Thyroid gland (tissue), 4 donors: Measurements from ENCODE around the gene HSD17B12. TPM values are rescaled to one million over a fixed set of nuclear protein-coding genes. Genes with fewer than 3 reads are reported as not detected.

ENCODE experiments used
- DNase-seq, 2 donors: peaks; one replicate each; pipeline ENCODE4 v3.0.0-alpha.2; 2019
- H3K27ac ChIP-seq, 3 donors: fragments of 200-600 bp; sonication (generic); 1 replicate in 2 of 3; 2 replicates in 1 of 3; pipeline ENCODE4 v1.5.1; 2016 to 2019; ENCODE audit warnings: mild to moderate bottlenecking in 1 of 3, moderate library complexity in 1 of 3
- H3K27me3 ChIP-seq: fragments of 200-600 bp; sonication (generic); one replicate; pipeline ENCODE4 v1.5.1; 2019
- H3K36me3 ChIP-seq, 2 donors: fragments of 200-600 bp; sonication (generic); one replicate each; pipeline ENCODE4 v1.5.1; 2016 to 2019
- H3K4me1 ChIP-seq, 2 donors: fragments of 200-600 bp; sonication (generic); one replicate each; pipeline ENCODE4 v1.5.1; 2017 to 2019
- H3K4me3 ChIP-seq, 3 donors: fragments of 200-600 bp; sonication (generic); replicated peaks in 1 of 3; 1 replicate in 2 of 3; 2 replicates in 1 of 3; pipeline ENCODE4 v1.5.1; 2016; ENCODE audit warnings: mild to moderate bottlenecking in 1 of 3
- H3K9me3 ChIP-seq: fragments of 200-600 bp; sonication (generic); one replicate; pipeline ENCODE4 v1.5.1; 2017
- CTCF ChIP-seq, 6 experiments: fragments of 200-600 bp in 3 of 6; fragments of 450-650 bp in 3 of 6; sonication (generic) in 3 of 6; IDR thresholded peaks; one replicate each; pipeline ENCODE4 v1.5.1; 2016 to 2019; ENCODE audit warnings: antibody characterized with exemption in 6 of 6, mild to moderate bottlenecking in 2 of 6, inconsistent platforms in 1 of 6, moderate library complexity in 1 of 6
- POLR2A ChIP-seq, 2 donors: fragments of 450-650 bp; IDR thresholded peaks; one replicate each; pipeline ENCODE4 v1.6.1; 2017; ENCODE audit warnings: antibody characterized with exemption in 2 of 2, mild to moderate bottlenecking in 2 of 2, moderate library complexity in 1 of 2
- WGBS, 2 donors: methylation state at CpG; one replicate each; pipeline ENCODE4 v1.1.5; 2017; 5-methylcytosine and 5-hydroxymethylcytosine counted together
- intact Hi-C: fragments of 100-400 bp; cut with DNase I; formaldehyde crosslinking; loops from one replicate; pipeline ENCODE4 v1.15.1; 2023
- total RNA-seq, 4 donors: library from RNA; depleted of rRNA; stranded (reverse); fragments of >200 nt; gene quantifications; one replicate each; pipeline ENCODE4 v1.2.3, GENCODE V29; 2016

The HSD17B12 gene
- total RNA-seq, 4 donors from 2014 or later, result 70.1 to 104 (median 94.4) TPM

GRCh38 chr11:43699870-43700269, 19.3 kb downstream of the HSD17B12 start:
- WGBS, 2 donors, result 98 to 100% methylated on average over 1 of the region's 1 CpG
- H3K27me3 ChIP-seq, result no peaks in the 10 kb centered on the region
- H3K9me3 ChIP-seq, result no peaks in the 10 kb centered on the region
- DNase-seq, result no peak
- no peak overlapping the region for H3K4me3 ChIP-seq
- intact Hi-C loops, result no loop called here
- no peaks in the 10 kb centered on the region for H3K4me1 ChIP-seq
- H3K27ac ChIP-seq, result no peak overlapping the region
- H3K36me3 ChIP-seq, result no peaks in the 10 kb centered on the region
- TF ChIP-seq POLR2A (IDR thresholded peaks at IDR 0.05), result no peak
- TF ChIP-seq CTCF (IDR thresholded peaks at IDR 0.05), result no peak

- no peak for DNase-seq
- Histone ChIP-seq H3K36me3 (no peaks in the 10 kb centered on the region), H3K27me3 (no peaks in the 10 kb centered on the region), H3K4me3 (no peak overlapping the region), H3K27ac (no peak overlapping the region), H3K4me1 (no peaks in the 10 kb centered on the region), H3K9me3 (no peaks in the 10 kb centered on the region)
- 85 to 93% methylated on average over 1 of the region's 1 CpG for WGBS, 2 donors
- TF ChIP-seq CTCF (IDR thresholded peaks at IDR 0.05), result no peak
- no peak for TF ChIP-seq POLR2A (IDR thresholded peaks at IDR 0.05)
- intact Hi-C loops, result no loop called here
These were observed 26.1 kb downstream of the HSD17B12 start for GRCh38 chr11:43706631-43707030.

DNA sequence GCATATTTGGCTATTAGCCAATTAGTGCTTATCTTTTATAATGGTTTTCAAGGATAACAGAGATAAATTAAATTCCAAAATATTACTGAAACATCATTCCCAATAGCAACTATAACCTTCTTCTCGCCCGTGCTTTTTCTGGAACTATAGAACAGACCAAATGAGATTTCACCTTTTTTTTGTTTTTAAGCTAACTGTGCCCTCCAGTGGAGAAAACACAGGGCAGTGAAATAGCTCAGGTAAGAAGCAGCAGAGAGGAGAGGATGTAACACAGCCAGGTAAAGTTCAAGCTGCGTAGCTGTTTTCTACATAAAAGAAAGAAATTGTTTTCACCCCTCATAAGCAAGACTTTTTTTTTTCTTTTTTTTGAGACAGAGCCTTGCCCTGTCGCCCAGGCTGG, 28.2 kb downstream of the HSD17B12 start:
- H3K4me3 ChIP-seq, result no peak overlapping the region
- H3K4me1 ChIP-seq, result no peaks in the 10 kb centered on the region
- intact Hi-C loops, result no loop called here
- no peaks in the 10 kb centered on the region for H3K36me3 ChIP-seq
- H3K27me3 ChIP-seq, result no peaks in the 10 kb centered on the region
- no peak for TF ChIP-seq POLR2A (IDR thresholded peaks at IDR 0.05)
- peak in 3 of 6 experiments; percentile 29 to 33 (median 32) for TF ChIP-seq CTCF (IDR thresholded peaks at IDR 0.05)
- H3K27ac ChIP-seq, result no peak overlapping the region
- no peak for DNase-seq
- WGBS, 2 donors, result 72 to 77% methylated on average over 4 of the region's 4 CpGs
- H3K9me3 ChIP-seq, result no peaks in the 10 kb centered on the region

- H3K4me3 ChIP-seq, result no peak overlapping the region
- intact Hi-C loops, result no loop called here
- TF ChIP-seq POLR2A (IDR thresholded peaks at IDR 0.05) (no peak), CTCF (IDR thresholded peaks at IDR 0.05) (no peak)
- no peaks in the 10 kb centered on the region for H3K4me1 ChIP-seq
- no peaks in the 10 kb centered on the region for H3K9me3 ChIP-seq
- no peaks in the 10 kb centered on the region for H3K27me3 ChIP-seq
- no peaks in the 10 kb centered on the region for H3K36me3 ChIP-seq
- no peak for DNase-seq
- H3K27ac ChIP-seq, result no peak overlapping the region
- 88 to 89% methylated on average over 1 of the region's 1 CpG for WGBS, 2 donors
These were observed 29.2 kb downstream of the HSD17B12 start for GRCh38 chr11:43709689-43710088.

GRCh38 chr11:43712676-43713075, 32.1 kb downstream of the HSD17B12 start:
- Histone ChIP-seq H3K4me3 (no peak overlapping the region), H3K27me3 (no peaks in the 10 kb centered on the region), H3K27ac (no peak overlapping the region), H3K4me1 (no peaks in the 10 kb centered on the region), H3K9me3 (no peaks in the 10 kb centered on the region), H3K36me3 (no peaks in the 10 kb centered on the region)
- DNase-seq, result no peak
- intact Hi-C loops, result no loop called here
- WGBS, 2 donors, result 90% methylated on average over 4 of the region's 4 CpGs
- no peak for TF ChIP-seq CTCF (IDR thresholded peaks at IDR 0.05)
- TF ChIP-seq POLR2A (IDR thresholded peaks at IDR 0.05), result no peak
